HepG2 (cell line): ENCODE data around the gene GGT7. TPM values are rescaled to one million over a fixed set of nuclear protein-coding genes. Genes with fewer than 3 reads are reported as not detected.

ENCODE experiments used
- AKNA ChIP-seq: sonication (generic); formaldehyde crosslinking; IDR thresholded peaks from 2 replicates; pipeline ENCODE4 v1.4.0; 2020; ENCODE audit warnings: missing genetic modification reagents, borderline replicate concordance
- ELF3 ChIP-seq: IDR thresholded peaks from 2 replicates; pipeline ENCODE4 v1.6.1; 2016; ENCODE audit warnings: missing genetic modification reagents, missing compliant biosample characterization
- HMG20A ChIP-seq: IDR thresholded peaks from 2 replicates; pipeline ENCODE4 v1.6.1; 2016; ENCODE audit warnings: borderline replicate concordance
- KLF11 ChIP-seq: IDR thresholded peaks from 2 replicates; pipeline ENCODE4 v1.6.1; 2016; ENCODE audit warnings: missing compliant biosample characterization
- KLF6 ChIP-seq: IDR thresholded peaks from 2 replicates; pipeline ENCODE4 v1.8.0; 2016; ENCODE audit warnings: missing biosample characterization, missing genetic modification reagents
- MEF2D ChIP-seq: sonication (generic); formaldehyde crosslinking; IDR thresholded peaks from 2 replicates; pipeline ENCODE4 v1.5.1; 2020; ENCODE audit warnings: mild to moderate bottlenecking, missing genetic modification reagents
- MIER3 ChIP-seq: IDR thresholded peaks from 2 replicates; pipeline ENCODE4 v1.6.1; 2016; ENCODE audit warnings: missing compliant biosample characterization, borderline replicate concordance
- PRDM4 ChIP-seq: sonication (generic); formaldehyde crosslinking; IDR thresholded peaks from 2 replicates; pipeline ENCODE4 v1.9.0; 2021; ENCODE audit warnings: missing genetic modification reagents, borderline replicate concordance
- RORA ChIP-seq: sonication (generic); formaldehyde crosslinking; IDR thresholded peaks from 2 replicates; pipeline ENCODE4 v1.5.0; 2020; ENCODE audit warnings: mild to moderate bottlenecking, missing genetic modification reagents, moderate library complexity
- TCF7 ChIP-seq: sonication (generic); IDR thresholded peaks from 2 replicates; pipeline ENCODE4 v1.6.1; 2016; ENCODE audit warnings: antibody characterized with exemption, low read depth
- ZFAT ChIP-seq: sonication (generic); formaldehyde crosslinking; conservative IDR thresholded peaks from 2 replicates; pipeline ENCODE4 v1.8.1; 2023; ENCODE audit warnings: missing genetic modification reagents, inconsistent platforms
- ZHX1 ChIP-seq: sonication (generic); formaldehyde crosslinking; IDR thresholded peaks from 2 replicates; pipeline ENCODE4 v1.8.1; 2022; ENCODE audit warnings: low read depth, mild to moderate bottlenecking, missing genetic modification reagents
- ZNF235 ChIP-seq: sonication (generic); formaldehyde crosslinking; IDR thresholded peaks from 2 replicates; pipeline ENCODE4 v1.8.1; 2023; ENCODE audit warnings: mild to moderate bottlenecking, missing genetic modification reagents, borderline replicate concordance
- ZNF431 ChIP-seq: sonication (generic); formaldehyde crosslinking; IDR thresholded peaks from 2 replicates; pipeline ENCODE4 v1.9.0; 2022; ENCODE audit warnings: missing genetic modification reagents, low read depth, mild to moderate bottlenecking, borderline replicate concordance
- ZNF839 ChIP-seq: sonication (generic); formaldehyde crosslinking; IDR thresholded peaks from 2 replicates; pipeline ENCODE4 v1.4.0; 2020; ENCODE audit warnings: missing genetic modification reagents, mild to moderate bottlenecking, borderline replicate concordance
- polyA plus RNA-seq, 8 experiments: library from polyadenylated mRNA; depleted of rRNA in 3 of 8; stranded (reverse) in 7 of 8; unstranded in 1 of 8; fragments of >200 nt; fragmentation: Illumina TruSeq in 4 of 8; extraction: Trizol in 4 of 8; gene quantifications; 2 replicates each; pipeline versions ENCODE4 v1.2.1 to v1.2.3, GENCODE V29; 2011 to 2016; ENCODE audit warnings: low read depth in 4 of 8, missing spikeins in 1 of 8, mixed read lengths in 1 of 8; ENCODE audit not compliant: insufficient read depth in 1 of 8
- total RNA-seq, 5 experiments: library from RNA; depleted of rRNA; stranded (reverse); fragments of >200 nt; fragmentation: Illumina TruSeq; extraction: Trizol; gene quantifications; 2 replicates each; pipeline ENCODE4 v1.2.3, GENCODE V29; 2016; ENCODE audit warnings: low read depth in 1 of 5

The GGT7 gene
- total and polyA plus RNA-seq, 2 of the 13 experiments (the other 11 are each of a cell fraction or from before 2014, with no cell fraction given) = 6.6 to 23.0 TPM

GRCh38 chr20:34874094-34874654 is 1.5 kb upstream of the GGT7 start (continued):
- TF ChIP-seq ZNF431 (CRISPR knock-in tag) = 0 out of 2 replicates have a peak, but pooled peaks have one; percentile 13
- TF ChIP-seq ZNF235 (CRISPR knock-in tag) = no peak
- TF ChIP-seq ZHX1 (CRISPR knock-in tag) = no peak
- no peak for TF ChIP-seq TCF7
- no peak for TF ChIP-seq RORA
- no peak for TF ChIP-seq ZFAT (CRISPR knock-in tag)
- TF ChIP-seq ZNF839 = no peak
- peak; percentile 76; the same call in 1 of the 2 replicates for TF ChIP-seq MIER3 (CRISPR knock-in tag)
- no peak for TF ChIP-seq HMG20A (CRISPR knock-in tag)
- TF ChIP-seq MEF2D (CRISPR knock-in tag) = no peak
- TF ChIP-seq AKNA (CRISPR knock-in tag) = no peak
- no peak for TF ChIP-seq PRDM4
- peak; percentile 62; the same call in 1 of the 2 replicates for TF ChIP-seq ELF3 (CRISPR knock-in tag)
- TF ChIP-seq KLF6 (CRISPR knock-in tag) = peak; percentile 31; the same call in 1 of the 2 replicates
- TF ChIP-seq KLF11 (CRISPR knock-in tag) = peak; percentile 18; the same call in 1 of the 2 replicates
